Caco-2 (cell line): ENCODE data around the gene GCN1. TPM values are rescaled to one million over a fixed set of nuclear protein-coding genes. Genes with fewer than 3 reads are reported as not detected.

ENCODE experiments used
- BruUV-seq: library from RNA; stranded (reverse); fragments of 400-500 nt; replicated peaks from 2 replicates; lab custom pipeline; 2021; lab: Mats Ljungman, UMichigan
- CTCF ChIA-PET: fragments of 300-600 bp; sonication (Branson Sonifier 250); formaldehyde crosslinking; loops from one replicate; lab custom pipeline; 2022; ENCODE audit warnings: antibody characterized with exemption; lab: Charles Lee
- POLR2A ChIA-PET: fragments of 300-600 bp; sonication (Branson Sonifier 250); formaldehyde crosslinking; loops from one replicate; lab custom pipeline; 2022; ENCODE audit warnings: antibody characterized with exemption; lab: Charles Lee
- DNase-seq, 2 experiments: peaks; one replicate each; pipeline versions ENCODE4 v3.0.0 to v3.0.0-alpha.2; 2020 to 2022
- H3K27me3 ChIP-seq: replicated peaks from 2 replicates; pipeline ENCODE4 v1.6.0; 2011; ENCODE audit warnings: low read length; ENCODE audit not compliant: control insufficient read depth, insufficient read depth
- H3K36me3 ChIP-seq: 2 replicates; pipeline ENCODE4 v1.5.1; 2011; ENCODE audit warnings: low read length; ENCODE audit not compliant: control insufficient read depth, insufficient read depth
- H3K4me1 ChIP-seq: fragments of 250-450 bp; sonication (Bioruptor Pico); 2 replicates; pipeline ENCODE4 v1.5.1; 2020; ENCODE audit warnings: mild to moderate bottlenecking
- H3K4me3 ChIP-seq: 2 replicates; pipeline ENCODE4 v1.5.1; 2011; ENCODE audit warnings: low read depth, mild to moderate bottlenecking, control low read depth, low read length
- H3K9me3 ChIP-seq: fragments of 250-450 bp; sonication (Bioruptor Pico); 2 replicates; pipeline ENCODE4 v1.5.1; 2020; ENCODE audit warnings: mild to moderate bottlenecking, moderate library complexity
- H3K27ac Mint-ChIP-seq: one replicate; pipeline ENCODE4 v1.8.0; 2022; ENCODE audit warnings: mixed read lengths; ENCODE audit not compliant: unreplicated experiment
- H3K27me3 Mint-ChIP-seq: one replicate; pipeline ENCODE4 v1.8.0; 2022; ENCODE audit warnings: mixed read lengths; ENCODE audit not compliant: insufficient read depth, unreplicated experiment
- H3K36me3 Mint-ChIP-seq: one replicate; pipeline ENCODE4 v1.8.0; 2022; ENCODE audit warnings: mild to moderate bottlenecking, mixed read lengths; ENCODE audit not compliant: insufficient read depth, unreplicated experiment
- H3K4me1 Mint-ChIP-seq: one replicate; pipeline ENCODE4 v1.8.0; 2022; ENCODE audit warnings: low read depth, mixed read lengths; ENCODE audit not compliant: unreplicated experiment
- H3K4me3 Mint-ChIP-seq: one replicate; pipeline ENCODE4 v1.8.0; 2022; ENCODE audit warnings: mild to moderate bottlenecking, moderate library complexity, mixed read lengths; ENCODE audit not compliant: unreplicated experiment
- H3K9me3 Mint-ChIP-seq: one replicate; pipeline ENCODE4 v1.8.0; 2022; ENCODE audit warnings: mixed read lengths; ENCODE audit not compliant: unreplicated experiment
- intact Hi-C: fragments of 100-400 bp; cut with micrococcal nuclease; formaldehyde crosslinking; loops from one replicate; pipeline ENCODE4 v1.10.0; 2022; ENCODE audit not compliant: unreplicated experiment
- total RNA-seq: library from RNA; stranded (reverse); gene quantifications from 2 replicates; pipeline ENCODE4 v1.2.3, GENCODE V29; 2022
- TF ChIP-seq, protein P1 (sequence below), 2 experiments: fragments of 200-600 bp in 1 of 2; IDR thresholded peaks; 1 replicate in 1 of 2; 2 replicates in 1 of 2; pipeline versions ENCODE4 v1.5.1 to v1.8.0; 2011 to 2022; ENCODE audit warnings: antibody characterized with exemption in 1 of 2, control low read depth in 1 of 2, inconsistent platforms in 1 of 2, low read depth in 1 of 2, low read length in 1 of 2, mild to moderate bottlenecking in 1 of 2, moderate library complexity in 1 of 2; ENCODE audit not compliant: insufficient read depth in 1 of 2, severe bottlenecking in 1 of 2, unreplicated experiment in 1 of 2

GCN1 gene
- total RNA-seq, 1 experiment from 2014 or later: 154 TPM

GRCh38 chr12:120161852-120162251 is 32.7 kb downstream of the GCN1 start:
- H3K4me3 Mint-ChIP-seq: no peak overlapping the region
- H3K4me3 ChIP-seq: no peak overlapping the region
- POLR2A ChIA-PET: no interaction called here
- no peaks in the 10 kb centered on the region for H3K27me3 ChIP-seq
- no peaks in the 10 kb centered on the region for H3K4me1 Mint-ChIP-seq
- no peak for DNase-seq
- H3K36me3 ChIP-seq: peaks cover 13% of the 10 kb centered on the region
- no peak overlapping the region for H3K27ac Mint-ChIP-seq
- no peaks in the 10 kb centered on the region for H3K9me3 ChIP-seq
- H3K9me3 Mint-ChIP-seq: no peaks in the 10 kb centered on the region
- H3K4me1 ChIP-seq: no peaks in the 10 kb centered on the region
- TF ChIP-seq, protein P1, sequence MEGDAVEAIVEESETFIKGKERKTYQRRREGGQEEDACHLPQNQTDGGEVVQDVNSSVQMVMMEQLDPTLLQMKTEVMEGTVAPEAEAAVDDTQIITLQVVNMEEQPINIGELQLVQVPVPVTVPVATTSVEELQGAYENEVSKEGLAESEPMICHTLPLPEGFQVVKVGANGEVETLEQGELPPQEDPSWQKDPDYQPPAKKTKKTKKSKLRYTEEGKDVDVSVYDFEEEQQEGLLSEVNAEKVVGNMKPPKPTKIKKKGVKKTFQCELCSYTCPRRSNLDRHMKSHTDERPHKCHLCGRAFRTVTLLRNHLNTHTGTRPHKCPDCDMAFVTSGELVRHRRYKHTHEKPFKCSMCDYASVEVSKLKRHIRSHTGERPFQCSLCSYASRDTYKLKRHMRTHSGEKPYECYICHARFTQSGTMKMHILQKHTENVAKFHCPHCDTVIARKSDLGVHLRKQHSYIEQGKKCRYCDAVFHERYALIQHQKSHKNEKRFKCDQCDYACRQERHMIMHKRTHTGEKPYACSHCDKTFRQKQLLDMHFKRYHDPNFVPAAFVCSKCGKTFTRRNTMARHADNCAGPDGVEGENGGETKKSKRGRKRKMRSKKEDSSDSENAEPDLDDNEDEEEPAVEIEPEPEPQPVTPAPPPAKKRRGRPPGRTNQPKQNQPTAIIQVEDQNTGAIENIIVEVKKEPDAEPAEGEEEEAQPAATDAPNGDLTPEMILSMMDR (IDR thresholded peaks at IDR 0.05; ENCODE audit: insufficient read depth in 1 of 2, low read depth in 1 of 2, low read length in 1 of 2, severe bottlenecking in 1 of 2, unreplicated experiment in 1 of 2): no peak
- no TSS peak for BruUV-seq
- H3K36me3 Mint-ChIP-seq: peaks cover 77% of the 10 kb centered on the region
- CTCF ChIA-PET: interaction anchor here (0.5 kb wide), 1 partner anchor 40 kb away, joined by 4 read pairs; no protein-coding TSS in a partner anchor
- intact Hi-C loops: no loop called here
- H3K27me3 Mint-ChIP-seq: no peaks in the 10 kb centered on the region

DNA sequence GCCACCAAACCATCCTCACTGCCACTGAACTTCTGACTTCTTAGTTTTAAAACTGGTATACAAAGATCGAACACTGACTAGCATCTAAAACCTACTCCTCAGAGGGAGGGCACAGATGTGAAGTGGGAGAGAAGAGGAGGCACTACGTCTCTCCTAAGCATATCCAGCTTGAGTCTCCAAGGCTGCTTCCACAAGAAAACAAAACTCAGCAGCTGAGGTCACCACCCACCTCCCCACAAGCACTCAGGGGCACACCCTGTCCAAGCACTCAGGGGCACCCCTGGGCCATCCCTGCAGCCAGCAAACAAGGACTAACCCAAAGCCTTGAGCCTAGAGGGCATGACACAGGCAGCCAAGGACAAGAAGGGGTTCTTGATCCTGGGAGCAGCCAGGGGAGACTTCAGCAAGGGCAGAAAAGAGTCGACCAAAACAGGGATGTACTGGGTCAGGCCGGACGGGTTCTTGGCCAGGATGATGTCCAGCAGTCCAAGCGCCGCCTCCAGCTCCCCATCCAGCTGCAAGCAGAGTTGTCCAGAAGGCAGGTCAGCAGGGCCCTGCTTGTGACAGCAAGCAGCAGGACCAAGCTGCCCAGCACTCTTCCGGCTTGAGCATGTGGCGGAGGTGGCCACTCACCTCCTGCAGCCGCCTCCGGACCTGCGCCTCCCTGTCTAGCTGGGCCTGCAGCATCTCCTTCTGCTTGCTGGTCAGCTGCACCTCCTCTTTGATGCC is 34.8 kb downstream of the GCN1 start:
- DNase-seq: no peak
- Histone ChIP-seq H3K9me3 (no peaks in the 10 kb centered on the region), H3K4me1 (no peaks in the 10 kb centered on the region), H3K4me3 (no peak overlapping the region), H3K36me3 (peaks cover 13% of the 10 kb centered on the region), H3K27me3 (no peaks in the 10 kb centered on the region)
- Mint-ChIP-seq H3K9me3 (no peaks in the 10 kb centered on the region), H3K27ac (no peak overlapping the region), H3K27me3 (no peaks in the 10 kb centered on the region), H3K4me3 (no peak overlapping the region), H3K4me1 (no peaks in the 10 kb centered on the region), H3K36me3 (peaks cover 89% of the 10 kb centered on the region)
- BruUV-seq: no TSS peak
- TF ChIP-seq, protein P1 (IDR thresholded peaks at IDR 0.05; ENCODE audit: insufficient read depth in 1 of 2, low read depth in 1 of 2, low read length in 1 of 2, severe bottlenecking in 1 of 2, unreplicated experiment in 1 of 2): no peak
- POLR2A ChIA-PET: interaction anchor here (0.5 kb wide), 1 partner anchor 71 kb away, joined by 9 read pairs; no protein-coding TSS in a partner anchor
- intact Hi-C loops: no loop called here
- CTCF ChIA-PET: interaction anchor here (0.6 kb wide), 1 partner anchor 1918 kb away, joined by 3 read pairs; no protein-coding TSS in a partner anchor

- Histone ChIP-seq H3K36me3 (peaks cover 13% of the 10 kb centered on the region), H3K4me3 (no peak overlapping the region), H3K4me1 (no peaks in the 10 kb centered on the region), H3K27me3 (no peaks in the 10 kb centered on the region), H3K9me3 (no peaks in the 10 kb centered on the region)
- Mint-ChIP-seq H3K27ac (no peak overlapping the region), H3K36me3 (peaks cover 91% of the 10 kb centered on the region), H3K9me3 (no peaks in the 10 kb centered on the region), H3K4me3 (no peak overlapping the region), H3K4me1 (no peaks in the 10 kb centered on the region), H3K27me3 (no peaks in the 10 kb centered on the region)
- BruUV-seq: no TSS peak
- intact Hi-C loops: no loop called here
- no peak for DNase-seq
- TF ChIP-seq, protein P1 (IDR thresholded peaks at IDR 0.05; ENCODE audit: insufficient read depth in 1 of 2, low read depth in 1 of 2, low read length in 1 of 2, severe bottlenecking in 1 of 2, unreplicated experiment in 1 of 2): no peak
- POLR2A ChIA-PET: no interaction called here
- CTCF ChIA-PET: interaction anchor here (0.7 kb wide), 1 partner anchor 354 kb away, joined by 5 read pairs; no protein-coding TSS in a partner anchor
Measured at GRCh38 chr12:120158351-120158750, 36.2 kb downstream of the GCN1 start.
